HG02642 (cell line): ENCODE measurements around the gene OSTM1.
"Not testable (repeated sequence)": the region's sequence is repeated elsewhere in the genome, so short reads cannot be mapped to it uniquely, and the experiment has no call there.

Source experiments
- ATAC-seq: cut with Tn5 transposase; IDR thresholded peaks from one replicate; pipeline ENCODE4 v1.9.1; 2021; ENCODE audit warnings: mild to moderate bottlenecking; ENCODE audit not compliant: unreplicated experiment, poor library complexity

The OSTM1 gene

DNA sequence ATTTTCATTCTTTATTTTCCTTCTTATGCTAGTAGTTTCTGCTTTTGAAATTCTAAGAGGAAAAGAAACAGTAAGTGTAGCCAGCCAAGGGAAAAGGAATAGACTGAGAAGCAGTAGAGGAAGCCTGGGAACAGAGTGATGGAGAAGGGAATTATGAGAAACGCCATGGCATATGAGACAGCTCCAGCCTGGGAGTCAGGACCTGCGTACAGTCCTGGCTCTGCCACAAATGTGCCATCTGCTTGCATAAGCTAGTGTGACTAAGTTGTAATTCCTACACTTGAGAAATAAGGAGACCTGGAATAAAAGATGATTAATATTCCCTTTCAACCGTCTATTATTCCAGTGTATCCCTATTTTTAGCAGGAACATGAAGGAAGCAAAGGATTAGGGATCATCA, 47.5 kb downstream of the OSTM1 start:
- ATAC-seq = no peak

DNA sequence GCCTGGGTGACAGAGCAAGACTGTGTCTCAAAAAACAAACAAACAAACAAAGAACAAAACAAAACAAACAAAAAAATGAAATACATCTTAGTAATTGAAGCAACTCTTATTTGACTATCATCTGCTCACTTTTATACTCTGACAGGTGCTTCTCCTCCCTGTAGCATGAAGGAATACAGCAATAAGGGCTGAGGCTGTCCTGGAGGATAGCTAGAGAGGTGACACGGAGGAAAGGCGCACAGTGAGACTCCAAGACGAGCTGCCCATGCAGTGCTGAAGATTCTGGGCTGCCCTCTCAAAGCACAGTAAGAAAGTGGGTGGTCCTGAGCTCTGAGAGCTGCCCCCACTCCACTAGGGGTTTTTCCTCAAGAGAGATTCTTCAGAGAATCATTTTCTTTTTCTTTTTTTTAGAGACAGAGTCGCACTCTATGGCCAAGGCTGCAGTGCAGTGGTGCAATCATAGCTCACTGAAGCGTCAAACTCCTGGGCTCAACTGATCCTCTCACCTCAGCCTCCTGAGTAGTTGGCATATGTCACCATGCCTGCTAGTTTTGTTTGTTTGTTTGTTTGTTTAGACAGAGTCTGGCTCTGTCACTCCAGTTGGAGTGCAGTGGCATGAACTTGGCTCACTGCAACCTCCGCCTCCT, 50.0 kb downstream of the OSTM1 start:
- no peak for ATAC-seq

DNA sequence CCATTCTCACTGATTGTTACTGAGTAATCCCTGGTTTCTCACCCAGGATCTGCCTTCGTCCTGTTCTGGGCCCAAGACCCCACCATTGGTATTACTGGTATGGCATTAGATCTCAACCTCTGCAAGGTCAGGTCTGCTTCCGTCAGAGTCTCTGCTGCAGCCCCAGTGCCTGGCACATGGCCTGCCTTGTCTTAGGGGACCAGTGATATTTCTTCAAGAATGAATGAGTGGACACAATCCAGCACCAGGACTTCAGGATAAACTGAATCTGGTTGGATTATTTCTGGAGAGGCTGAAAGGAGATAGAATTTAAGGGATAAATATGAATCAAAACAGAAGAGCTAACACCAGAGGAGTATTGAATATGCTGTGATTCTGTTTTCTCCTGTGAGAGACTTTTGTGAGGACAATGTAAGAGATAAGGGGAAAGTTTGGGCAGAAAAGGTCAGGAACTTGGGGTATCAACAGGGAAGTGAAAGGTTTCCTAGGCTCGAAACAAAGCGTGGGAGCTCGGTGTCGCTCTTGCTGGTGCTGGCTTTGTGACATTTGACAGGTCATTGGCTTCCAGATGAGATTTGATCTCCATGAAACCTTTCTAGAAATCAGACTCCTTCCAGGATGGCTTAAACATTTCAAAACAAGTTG, 53.9 kb downstream of the OSTM1 start:
- no peak for ATAC-seq

GRCh38 chr6:108016283-108016682, 58.3 kb downstream of the OSTM1 start:
- not testable (repeated sequence) for ATAC-seq

GRCh38 chr6:108013787-108014439, 60.6 kb downstream of the OSTM1 start:
- no peak for ATAC-seq

DNA sequence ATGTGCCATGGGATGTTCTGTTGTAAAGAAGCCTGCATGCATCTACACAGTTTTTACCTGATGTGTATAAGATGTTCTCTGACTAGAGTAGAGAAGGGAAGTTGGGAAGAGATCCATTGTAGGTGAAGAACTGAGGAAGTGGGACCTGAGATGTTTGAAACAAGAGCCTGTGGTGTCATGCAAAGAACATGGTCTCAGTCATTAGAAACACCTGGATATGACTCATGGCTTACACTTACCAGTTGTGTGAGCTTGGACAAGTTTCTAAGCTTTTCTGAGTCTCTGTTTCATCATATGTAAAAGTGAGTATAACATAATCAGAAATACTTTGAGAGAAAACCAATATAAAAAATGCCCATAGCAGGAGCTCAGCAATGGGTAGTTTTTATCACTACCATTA, 64.6 kb downstream of the OSTM1 start:
- ATAC-seq = no peak

DNA sequence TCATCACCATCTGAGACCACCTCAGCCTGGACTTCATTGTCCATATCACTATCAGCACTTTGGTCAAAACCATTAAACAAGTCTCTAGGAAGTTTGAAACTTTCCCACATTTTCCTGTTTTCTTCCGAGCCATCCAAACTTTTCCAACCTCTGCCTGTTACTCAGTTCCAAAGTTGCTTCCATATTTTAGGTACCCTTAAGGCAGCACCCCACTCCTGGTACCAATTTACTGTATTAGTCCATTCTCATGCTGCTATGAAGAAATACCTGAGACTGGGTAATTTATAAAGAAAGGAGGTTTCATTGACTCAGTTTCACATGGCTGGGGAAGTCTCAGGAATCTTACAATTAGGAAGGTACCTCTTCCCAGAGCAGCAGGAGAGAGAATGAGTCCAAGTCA, 65.3 kb downstream of the OSTM1 start:
- not testable (repeated sequence) for ATAC-seq

DNA sequence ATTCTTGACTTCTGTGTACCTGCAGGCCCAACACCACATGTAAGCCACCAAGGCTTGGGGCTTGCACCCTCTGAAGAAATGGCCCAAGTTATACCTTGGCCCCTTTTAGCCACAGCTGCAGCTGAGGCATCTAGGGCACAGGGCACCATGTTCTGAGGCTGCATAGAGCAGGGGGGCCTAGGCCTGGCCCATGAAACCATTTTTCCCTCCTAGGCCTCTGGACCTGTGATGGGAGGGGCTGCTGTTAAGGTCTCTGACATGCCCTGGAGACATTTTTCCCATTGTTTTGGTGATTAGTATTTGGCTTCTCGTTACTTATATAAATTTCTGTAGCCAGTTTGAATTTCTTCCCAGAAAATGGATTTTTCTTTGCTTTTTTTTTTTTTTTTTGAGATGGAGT, 66.2 kb downstream of the OSTM1 start:
- ATAC-seq = no peak

DNA sequence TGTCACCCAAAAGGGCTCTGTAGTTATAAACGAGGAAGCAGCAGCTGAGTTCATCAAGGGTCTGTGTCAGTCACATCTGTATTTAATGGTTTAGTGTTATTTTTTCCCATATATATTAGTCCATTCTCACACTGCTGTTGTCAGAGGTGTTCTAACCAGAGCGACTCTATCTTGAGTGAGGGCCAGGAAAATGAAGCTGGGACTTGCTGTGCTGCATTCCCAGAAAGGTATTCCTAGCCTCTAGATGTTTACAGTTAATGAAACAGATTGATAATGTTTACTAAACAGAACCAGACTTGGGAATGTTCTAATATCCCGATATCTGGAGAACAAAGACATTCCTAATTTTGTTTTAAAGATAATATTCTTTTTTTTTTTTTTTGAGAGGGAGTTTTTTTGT, 68.6 kb downstream of the OSTM1 start:
- no peak for ATAC-seq

- no peak for ATAC-seq
Observed at GRCh38 chr6:108004861-108005260, 69.7 kb downstream of the OSTM1 start.

DNA sequence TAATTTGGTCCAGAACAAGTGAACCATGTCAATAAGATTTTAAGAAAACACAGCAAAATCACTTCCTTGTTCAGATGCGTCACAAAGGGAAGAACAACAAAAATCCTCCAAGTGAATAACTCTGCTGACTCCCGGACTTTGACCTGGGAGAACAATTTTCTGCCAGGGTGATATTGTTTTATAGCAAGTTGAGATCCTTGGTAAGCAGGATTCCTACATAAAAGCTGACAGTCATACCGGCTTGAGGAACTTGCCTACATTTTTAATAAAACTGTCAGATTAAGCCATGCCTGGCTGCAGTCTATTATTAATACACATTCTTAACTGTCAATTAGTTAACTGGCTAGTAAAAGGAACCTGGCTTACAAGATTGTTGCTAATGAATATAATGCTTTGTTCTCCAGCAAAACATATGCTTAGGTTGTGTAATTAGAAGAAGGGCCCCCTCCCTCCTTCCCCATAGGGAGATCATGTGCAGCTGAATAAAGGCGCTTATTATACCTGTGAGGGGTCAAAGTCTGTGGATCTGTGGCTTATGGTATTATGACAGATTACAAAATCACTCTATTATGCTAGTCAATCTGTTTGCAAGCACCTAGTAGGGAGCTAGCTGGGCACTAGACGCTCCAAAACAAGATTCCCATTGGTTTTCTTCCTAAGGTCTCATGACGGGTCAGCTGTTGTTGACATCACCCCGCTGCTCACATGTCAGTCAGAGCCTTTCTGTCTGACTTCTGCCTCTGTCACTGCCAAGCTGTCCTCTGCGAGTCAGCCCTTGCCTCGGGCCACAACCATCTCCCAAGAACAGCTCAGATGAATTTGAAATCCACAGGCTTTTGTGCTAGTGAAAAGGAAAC, 71.9 kb downstream of the OSTM1 start:
- ATAC-seq = no peak

DNA sequence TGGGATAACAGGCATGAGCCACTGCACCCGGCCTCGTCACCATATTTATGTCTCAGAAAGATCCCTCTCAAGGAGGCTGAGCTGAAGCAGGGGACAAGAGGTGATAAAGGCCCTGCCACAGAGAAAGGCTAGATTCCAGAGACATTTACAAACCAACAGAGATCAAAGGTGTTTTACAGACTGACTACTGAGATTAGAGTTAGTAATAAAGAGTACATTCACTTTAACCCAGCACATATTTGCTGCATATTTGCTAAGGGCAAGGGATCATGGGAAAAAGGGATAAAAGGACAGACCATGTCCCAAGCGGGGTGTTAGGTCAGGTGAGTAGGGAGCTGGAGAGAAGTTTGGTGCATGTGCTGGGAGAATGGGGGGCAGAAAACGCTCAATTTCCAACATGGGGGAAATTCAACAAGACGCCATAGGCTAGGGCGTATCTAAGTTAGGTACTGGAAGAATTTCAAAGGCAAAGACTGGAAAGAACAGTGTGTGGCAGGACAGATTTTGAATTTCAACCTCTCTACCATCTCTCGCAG, 72.8 kb downstream of the OSTM1 start:
- ATAC-seq = no peak

GRCh38 chr6:108000259-108000658, 74.3 kb downstream of the OSTM1 start:
- ATAC-seq = not testable (repeated sequence)

GRCh38 chr6:107999341-107999740, 75.2 kb downstream of the OSTM1 start:
- no peak for ATAC-seq

DNA sequence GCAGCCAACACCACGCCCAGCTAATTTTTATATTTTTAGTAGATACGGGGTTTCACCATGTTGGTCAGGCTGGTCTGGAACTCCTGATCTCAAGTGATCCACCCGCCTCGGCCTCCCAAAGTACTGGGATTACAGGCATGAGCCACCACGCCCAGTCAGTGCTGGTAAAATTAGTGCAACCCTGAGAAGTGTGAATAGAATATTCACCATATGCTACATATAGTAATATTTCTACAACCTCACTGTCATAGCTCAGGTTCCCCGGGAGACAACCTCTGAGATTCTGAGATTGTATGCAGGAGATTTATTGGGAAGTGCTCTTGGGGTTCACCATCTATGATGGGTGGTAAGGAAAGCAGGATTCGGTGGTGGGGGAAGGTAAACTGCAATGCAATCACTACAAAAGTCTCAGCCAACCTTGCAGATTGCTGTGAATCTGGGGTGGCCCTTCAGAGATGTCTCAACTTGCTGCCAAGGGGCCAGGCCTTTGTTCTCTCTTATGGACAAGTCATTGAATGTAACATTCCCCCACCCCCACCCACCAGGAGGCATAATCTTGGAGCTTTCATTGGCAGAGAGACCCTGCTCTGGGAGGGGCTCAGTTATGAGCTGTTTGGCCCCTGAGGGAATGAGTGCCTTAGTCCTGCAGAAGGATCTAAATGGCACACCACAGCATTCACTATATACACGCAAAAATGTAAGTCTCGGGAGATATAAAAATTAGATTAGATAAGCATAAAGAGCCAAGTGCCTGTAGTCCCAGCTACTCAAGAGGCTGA, 82.6 kb downstream of the OSTM1 start:
- no peak for ATAC-seq
